ENCODE data around the gene TFAM. TPM values are rescaled to one million over a fixed set of nuclear protein-coding genes. Genes with fewer than 3 reads are reported as not detected.

The TFAM gene
- total and polyA plus RNA-seq, 2 of the 8 experiments (the other 6 are each of a cell fraction or from before 2014, with no cell fraction given) = 29.3 to 97.3 TPM

GRCh38 chr10:58438340-58438871, 53.2 kb downstream of the TFAM start:
- Histone ChIP-seq H3K27ac (ENCODE audit: low read depth, low read length) (no peak overlapping the region), H3K18ac (ENCODE audit: extremely low read depth, low read length) (no peak overlapping the region), H2BK15ac (ENCODE audit: low read length) (no peak overlapping the region), H2BK12ac (ENCODE audit: low read depth, low read length) (no peak overlapping the region), H3K23ac (ENCODE audit: insufficient read length) (no peak overlapping the region), H2BK20ac (ENCODE audit: low read length) (no peak overlapping the region), H3K79me1 (ENCODE audit: low read depth, low read length) (no peaks in the 10 kb centered on the region), H2AK5ac (ENCODE audit: low read depth, low read length) (no peak overlapping the region), H2BK120ac (replicated peaks; ENCODE audit: low read depth, low read length) (no peak overlapping the region), H3K36me3 (ENCODE audit: control insufficient read depth in 2 of 4, insufficient read depth in 4 of 4, low read length in 3 of 4) (no peaks in the 10 kb centered on the region), H2BK5ac (ENCODE audit: low read depth, low read length) (no peak overlapping the region), H3K4me2 (ENCODE audit: insufficient read depth in 1 of 2, low read depth in 2 of 2, low read length in 2 of 2) (no peak overlapping the region), H4K91ac (replicated peaks; ENCODE audit: insufficient read length, low read length) (no peak overlapping the region), H3K56ac (replicated peaks; ENCODE audit: insufficient read length, low read depth, low read length) (no peak overlapping the region), H3K79me2 (ENCODE audit: control insufficient read depth in 1 of 2, insufficient read depth in 2 of 2, low read length in 2 of 2) (no peaks in the 10 kb centered on the region), H3K9me3 (ENCODE audit: insufficient read depth in 2 of 2, low read depth in 1 of 2, low read length in 1 of 2) (no peaks in the 10 kb centered on the region), H2AFZ (ENCODE audit: low read length) (no peak overlapping the region), H3K9ac (replicated peaks in 1 of 4; ENCODE audit: extremely low read depth in 1 of 4, low read depth in 3 of 4, low read length in 3 of 4) (no peak overlapping the region), H3K4me1 (replicated peaks in 1 of 4; ENCODE audit: control insufficient read depth in 3 of 4, insufficient read depth in 4 of 4, low read length in 3 of 4) (peaks cover 0 to 2% (median 0%) of the 10 kb centered on the region in 4 experiments; a peak in 2 of 7 replicates), H3K27me3 (replicated peaks in 1 of 4; ENCODE audit: control insufficient read depth in 3 of 4, extremely low read depth in 1 of 4, insufficient read depth in 3 of 4, low read length in 3 of 4) (no peaks in the 10 kb centered on the region), H4K8ac (ENCODE audit: extremely low read depth, insufficient read depth, low read length) (no peak overlapping the region), H4K20me1 (replicated peaks in 1 of 2; ENCODE audit: control insufficient read depth in 1 of 2, insufficient read depth in 2 of 2, low read length in 2 of 2) (no peaks in the 10 kb centered on the region), H3K23me2 (ENCODE audit: low read depth, low read length) (no peaks in the 10 kb centered on the region), H3K14ac (ENCODE audit: insufficient read length) (no peak overlapping the region), H3K4me3 (ENCODE audit: extremely low read depth in 1 of 4, insufficient read depth in 2 of 4, low read depth in 3 of 4, low read length in 4 of 4) (no peak overlapping the region), H3K4ac (replicated peaks; ENCODE audit: insufficient read length, low read depth, low read length) (no peak overlapping the region), H4K5ac (ENCODE audit: insufficient read length, low read depth, low read length) (no peak overlapping the region)
- FAIRE-seq (no peak), DNase-seq (ENCODE audit: low read depth in 1 of 2, low spot score in 2 of 2) (no peak)
- ChIA-PET POLR2A (ENCODE audit: partially characterized antibody) (no interaction called here), CTCF (ENCODE audit: partially characterized antibody) (interaction anchor here (0.7 to 1.2 kb wide), 4 partner anchors 16 to 93 kb away, joined by 3 to 4 read pairs (median 3); no protein-coding TSS in a partner anchor)
- WGBS, 2 experiments (ENCODE audit: extremely low coverage in 1 of 2, insufficient coverage in 1 of 2, insufficient read length in 1 of 2, insufficient replicate concordance in 2 of 2, low coverage in 1 of 2, low lambda C conversion rate in 2 of 2, missing lambda C conversion rate in 1 of 2) = 90% methylated on average over 3 of the region's 3 CpGs; no CpG with 5 or more reads in 1 of the 2 experiments
- no peak for TF ChIP-seq EGR1 (IDR thresholded peaks at IDR 0.05; ENCODE audit: borderline replicate concordance, low read depth, low read length)
- TF ChIP-seq SP1 (IDR thresholded peaks at IDR 0.05; ENCODE audit: low read depth, low read length) = no peak
- no peak for TF ChIP-seq SUZ12 (IDR thresholded peaks at IDR 0.05; ENCODE audit: low read length)
- no peak for TF ChIP-seq KDM4A (IDR thresholded peaks at IDR 0.05; ENCODE audit: low read depth, low read length, severe bottlenecking)
- TF ChIP-seq CTBP2 (IDR thresholded peaks at IDR 0.05; ENCODE audit: borderline replicate concordance, insufficient read depth, insufficient read length, low read length) = no peak

All from H1 (cell line).